Right lobe of liver (tissue), 4 donors: ENCODE measurements around the gene PCSK2.

Experiments
- POLR2A ChIP-seq: fragments of 450-650 bp; IDR thresholded peaks from one replicate; pipeline ENCODE4 v1.6.1; 2017; ENCODE audit warnings: antibody characterized with exemption, mild to moderate bottlenecking
- TF ChIP-seq, protein P1 (sequence below), 4 donors: fragments of 200-600 bp in 3 of 4; fragments of 450-650 bp in 1 of 4; IDR thresholded peaks; one replicate each; pipeline versions ENCODE4 v1.5.1 to v1.8.0; 2016 to 2022; ENCODE audit warnings: antibody characterized with exemption in 4 of 4, mild to moderate bottlenecking in 2 of 4
- donor health status: DM: no; HTN: no; CAD: no.
- donor health status: DM: no; HTN: no; CAD: no.
- donor health status: DM: no; HTN: yes; CAD: no.

DNA sequence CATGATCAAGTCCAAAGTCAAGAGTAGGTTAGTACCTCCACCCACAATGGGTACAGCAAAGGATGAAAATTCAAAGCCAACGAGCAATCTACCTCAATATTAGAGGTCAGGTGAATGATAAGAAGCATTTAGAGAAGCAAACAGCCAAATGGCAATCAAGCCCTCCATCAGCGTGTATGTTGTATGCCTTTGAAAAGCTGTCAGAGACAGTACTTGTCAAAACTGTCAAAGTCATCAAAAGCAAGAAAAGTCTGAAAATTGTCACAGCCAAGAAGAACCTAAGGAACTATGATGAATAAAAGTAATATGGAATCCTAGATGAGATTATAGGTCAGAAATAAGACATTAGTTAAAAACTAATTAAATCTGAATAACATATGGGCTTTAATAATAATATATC lies 99.3 kb downstream of the PCSK2 start:
- TF ChIP-seq, protein P1, sequence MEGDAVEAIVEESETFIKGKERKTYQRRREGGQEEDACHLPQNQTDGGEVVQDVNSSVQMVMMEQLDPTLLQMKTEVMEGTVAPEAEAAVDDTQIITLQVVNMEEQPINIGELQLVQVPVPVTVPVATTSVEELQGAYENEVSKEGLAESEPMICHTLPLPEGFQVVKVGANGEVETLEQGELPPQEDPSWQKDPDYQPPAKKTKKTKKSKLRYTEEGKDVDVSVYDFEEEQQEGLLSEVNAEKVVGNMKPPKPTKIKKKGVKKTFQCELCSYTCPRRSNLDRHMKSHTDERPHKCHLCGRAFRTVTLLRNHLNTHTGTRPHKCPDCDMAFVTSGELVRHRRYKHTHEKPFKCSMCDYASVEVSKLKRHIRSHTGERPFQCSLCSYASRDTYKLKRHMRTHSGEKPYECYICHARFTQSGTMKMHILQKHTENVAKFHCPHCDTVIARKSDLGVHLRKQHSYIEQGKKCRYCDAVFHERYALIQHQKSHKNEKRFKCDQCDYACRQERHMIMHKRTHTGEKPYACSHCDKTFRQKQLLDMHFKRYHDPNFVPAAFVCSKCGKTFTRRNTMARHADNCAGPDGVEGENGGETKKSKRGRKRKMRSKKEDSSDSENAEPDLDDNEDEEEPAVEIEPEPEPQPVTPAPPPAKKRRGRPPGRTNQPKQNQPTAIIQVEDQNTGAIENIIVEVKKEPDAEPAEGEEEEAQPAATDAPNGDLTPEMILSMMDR (IDR thresholded peaks at IDR 0.05), result no peak
- no peak for TF ChIP-seq POLR2A
